ENCODE results near the gene POU6F1. TPM values are rescaled to one million over a fixed set of nuclear protein-coding genes. Genes with fewer than 3 reads are reported as not detected.

Gene POU6F1
- total and polyA plus RNA-seq, 10 of the 15 experiments (the other 5 are each of a cell fraction or from before 2014, with no cell fraction given) = 0.26 to 4.2 (median 1.2) TPM

DNA sequence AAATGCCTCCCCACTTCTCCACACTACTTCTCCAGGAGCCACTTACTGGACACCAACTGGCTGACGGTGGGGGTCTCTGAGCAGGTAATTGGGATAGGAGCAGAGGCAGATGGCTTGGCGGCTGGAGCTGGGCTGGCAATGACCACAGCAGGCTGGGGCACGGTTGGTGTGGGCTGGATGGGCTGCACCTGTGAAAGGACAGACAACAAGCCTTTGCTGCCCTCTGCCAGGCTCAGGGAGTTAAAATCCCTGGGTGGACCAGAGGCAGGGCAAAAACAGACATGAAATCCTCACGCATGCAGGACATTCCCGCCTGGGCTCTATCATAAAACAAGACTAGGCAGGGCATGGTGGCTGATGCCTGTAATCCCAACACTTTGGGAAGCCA, 25.6 kb downstream of the POU6F1 start:
- RAD21 ChIA-PET (ENCODE audit: unreplicated experiment) = no interaction called here
- CTCF ChIA-PET = no interaction called here
- ATAC-seq (no peak), DNase-seq (ENCODE audit: low read depth, low spot score) (no peak), FAIRE-seq (no peak)
- Histone ChIP-seq H3K4me2 (ENCODE audit: control insufficient read depth, insufficient read depth) (no peak overlapping the region), H3K79me2 (ENCODE audit: control insufficient read depth, insufficient read depth, low read length) (no peaks in the 10 kb centered on the region), H4K20me1 (ENCODE audit: control insufficient read depth, insufficient read depth) (no peaks in the 10 kb centered on the region), H3K27ac (ENCODE audit: control insufficient read depth, insufficient read depth) (no peak overlapping the region), H3K9ac (ENCODE audit: control insufficient read depth, insufficient read depth, low read length) (no peak overlapping the region), H3K4me3 (no peak overlapping the region), H2AFZ (ENCODE audit: control insufficient read depth, low read depth, low read length) (no peak overlapping the region), H3K36me3 (ENCODE audit: control insufficient read depth in 2 of 2, insufficient read depth in 2 of 2, low read length in 1 of 2) (no peaks in the 10 kb centered on the region), H3K9me3 (replicated peaks; ENCODE audit: control insufficient read depth, insufficient read depth, low read length) (no peaks in the 10 kb centered on the region), H3K4me1 (ENCODE audit: control insufficient read depth, insufficient read depth, low read length) (peaks cover 21% of the 10 kb centered on the region), H3K27me3 (replicated peaks in 1 of 2; ENCODE audit: control insufficient read depth in 2 of 2, insufficient read depth in 2 of 2, low read length in 1 of 2) (no peaks in the 10 kb centered on the region)
- no TSS peak for BruUV-seq (replicated peaks)
- WGBS (ENCODE audit: insufficient coverage, insufficient replicate concordance, low lambda C conversion rate, missing lambda C conversion rate) = 96% methylated on average over 5 of the region's 5 CpGs
- TF ChIP-seq RAD21 (IDR thresholded peaks at IDR 0.05; ENCODE audit: insufficient read depth, low read depth, low read length) = 0 out of 2 replicates have a peak, but pooled peaks have one; percentile 14
- TF ChIP-seq, protein P1, sequence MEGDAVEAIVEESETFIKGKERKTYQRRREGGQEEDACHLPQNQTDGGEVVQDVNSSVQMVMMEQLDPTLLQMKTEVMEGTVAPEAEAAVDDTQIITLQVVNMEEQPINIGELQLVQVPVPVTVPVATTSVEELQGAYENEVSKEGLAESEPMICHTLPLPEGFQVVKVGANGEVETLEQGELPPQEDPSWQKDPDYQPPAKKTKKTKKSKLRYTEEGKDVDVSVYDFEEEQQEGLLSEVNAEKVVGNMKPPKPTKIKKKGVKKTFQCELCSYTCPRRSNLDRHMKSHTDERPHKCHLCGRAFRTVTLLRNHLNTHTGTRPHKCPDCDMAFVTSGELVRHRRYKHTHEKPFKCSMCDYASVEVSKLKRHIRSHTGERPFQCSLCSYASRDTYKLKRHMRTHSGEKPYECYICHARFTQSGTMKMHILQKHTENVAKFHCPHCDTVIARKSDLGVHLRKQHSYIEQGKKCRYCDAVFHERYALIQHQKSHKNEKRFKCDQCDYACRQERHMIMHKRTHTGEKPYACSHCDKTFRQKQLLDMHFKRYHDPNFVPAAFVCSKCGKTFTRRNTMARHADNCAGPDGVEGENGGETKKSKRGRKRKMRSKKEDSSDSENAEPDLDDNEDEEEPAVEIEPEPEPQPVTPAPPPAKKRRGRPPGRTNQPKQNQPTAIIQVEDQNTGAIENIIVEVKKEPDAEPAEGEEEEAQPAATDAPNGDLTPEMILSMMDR (IDR thresholded peaks at IDR 0.05 in 2 of 3, conservative IDR thresholded peaks at IDR 0.05 in 1 of 3; ENCODE audit: control insufficient read depth in 2 of 3, extremely low read depth in 1 of 3, insufficient read depth in 1 of 3, low read depth in 3 of 3, low read length in 3 of 3) = peak in 1 of 3 experiments; percentile 27; a peak in 1 of 6 replicates
- TF ChIP-seq, protein P2, sequence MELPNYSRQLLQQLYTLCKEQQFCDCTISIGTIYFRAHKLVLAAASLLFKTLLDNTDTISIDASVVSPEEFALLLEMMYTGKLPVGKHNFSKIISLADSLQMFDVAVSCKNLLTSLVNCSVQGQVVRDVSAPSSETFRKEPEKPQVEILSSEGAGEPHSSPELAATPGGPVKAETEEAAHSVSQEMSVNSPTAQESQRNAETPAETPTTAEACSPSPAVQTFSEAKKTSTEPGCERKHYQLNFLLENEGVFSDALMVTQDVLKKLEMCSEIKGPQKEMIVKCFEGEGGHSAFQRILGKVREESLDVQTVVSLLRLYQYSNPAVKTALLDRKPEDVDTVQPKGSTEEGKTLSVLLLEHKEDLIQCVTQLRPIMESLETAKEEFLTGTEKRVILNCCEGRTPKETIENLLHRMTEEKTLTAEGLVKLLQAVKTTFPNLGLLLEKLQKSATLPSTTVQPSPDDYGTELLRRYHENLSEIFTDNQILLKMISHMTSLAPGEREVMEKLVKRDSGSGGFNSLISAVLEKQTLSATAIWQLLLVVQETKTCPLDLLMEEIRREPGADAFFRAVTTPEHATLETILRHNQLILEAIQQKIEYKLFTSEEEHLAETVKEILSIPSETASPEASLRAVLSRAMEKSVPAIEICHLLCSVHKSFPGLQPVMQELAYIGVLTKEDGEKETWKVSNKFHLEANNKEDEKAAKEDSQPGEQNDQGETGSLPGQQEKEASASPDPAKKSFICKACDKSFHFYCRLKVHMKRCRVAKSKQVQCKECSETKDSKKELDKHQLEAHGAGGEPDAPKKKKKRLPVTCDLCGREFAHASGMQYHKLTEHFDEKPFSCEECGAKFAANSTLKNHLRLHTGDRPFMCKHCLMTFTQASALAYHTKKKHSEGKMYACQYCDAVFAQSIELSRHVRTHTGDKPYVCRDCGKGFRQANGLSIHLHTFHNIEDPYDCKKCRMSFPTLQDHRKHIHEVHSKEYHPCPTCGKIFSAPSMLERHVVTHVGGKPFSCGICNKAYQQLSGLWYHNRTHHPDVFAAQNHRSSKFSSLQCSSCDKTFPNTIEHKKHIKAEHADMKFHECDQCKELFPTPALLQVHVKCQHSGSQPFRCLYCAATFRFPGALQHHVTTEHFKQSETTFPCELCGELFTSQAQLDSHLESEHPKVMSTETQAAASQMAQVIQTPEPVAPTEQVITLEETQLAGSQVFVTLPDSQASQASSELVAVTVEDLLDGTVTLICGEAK (IDR thresholded peaks at IDR 0.05; ENCODE audit: borderline replicate concordance) = no peak
- POLR2A ChIA-PET = no interaction called here
- SMC1A ChIA-PET (ENCODE audit: uncharacterized antibody, unreplicated experiment) = no interaction called here
- in situ Hi-C loops (cut with MboI) = no loop called here
- intact Hi-C loops (cut with micrococcal nuclease; ENCODE audit: unreplicated experiment) = no loop called here
